Epidermal melanocyte (primary cell): Measurements from ENCODE around the gene BMPER.

Experiments used
- DNase-seq: peaks from one replicate; pipeline ENCODE4 v3.0.0; 2011; ENCODE audit warnings: low spot score; ENCODE audit not compliant: insufficient read length

Gene BMPER

DNA sequence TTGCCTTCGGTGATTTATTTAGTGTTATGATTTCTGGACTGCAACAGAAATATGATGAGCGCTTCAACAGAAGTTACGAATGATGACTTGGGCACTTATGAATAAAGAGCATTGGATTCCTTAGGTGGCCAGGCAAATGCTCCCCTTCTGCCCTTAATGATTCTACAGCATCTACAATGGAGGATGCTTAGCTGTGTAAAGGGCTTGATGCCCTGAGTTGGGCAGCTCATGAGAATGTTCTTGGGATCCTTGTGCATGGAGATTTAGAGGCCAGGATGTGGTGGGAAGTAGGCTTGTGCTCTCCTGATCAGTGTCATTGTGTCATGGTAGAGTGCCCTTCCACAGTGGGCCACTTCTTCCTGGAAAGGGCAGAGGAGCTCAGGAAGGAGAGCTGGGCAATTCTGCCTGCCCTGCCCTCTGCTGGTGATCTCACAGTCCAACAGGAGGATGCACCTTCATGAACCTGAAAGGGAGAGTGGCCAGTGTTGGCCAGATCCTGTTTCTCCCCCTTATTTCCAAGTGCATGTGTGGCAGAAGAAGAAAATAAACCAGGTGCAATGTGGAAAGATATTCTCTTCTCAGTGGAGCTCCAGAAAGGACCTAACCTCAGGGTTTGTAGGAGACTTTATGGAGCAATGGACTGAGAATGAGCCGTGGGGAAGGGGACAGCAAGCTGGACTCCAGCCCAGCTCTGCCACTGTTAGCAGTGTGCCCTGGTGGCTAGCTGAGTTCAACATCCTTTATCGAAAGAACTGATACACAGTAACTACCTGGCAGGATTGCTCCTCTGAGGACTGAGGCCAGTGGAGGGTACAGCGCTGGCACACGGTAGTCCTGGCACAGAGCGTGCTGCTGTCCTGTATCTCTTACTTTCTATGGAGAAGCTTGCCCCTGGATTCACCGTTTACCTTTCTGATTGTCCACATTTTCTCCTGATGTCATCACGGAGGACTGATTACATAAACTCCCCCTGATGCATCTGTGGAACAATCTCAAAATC lies 182.9 kb downstream of the BMPER start:
- no peak for DNase-seq

DNA sequence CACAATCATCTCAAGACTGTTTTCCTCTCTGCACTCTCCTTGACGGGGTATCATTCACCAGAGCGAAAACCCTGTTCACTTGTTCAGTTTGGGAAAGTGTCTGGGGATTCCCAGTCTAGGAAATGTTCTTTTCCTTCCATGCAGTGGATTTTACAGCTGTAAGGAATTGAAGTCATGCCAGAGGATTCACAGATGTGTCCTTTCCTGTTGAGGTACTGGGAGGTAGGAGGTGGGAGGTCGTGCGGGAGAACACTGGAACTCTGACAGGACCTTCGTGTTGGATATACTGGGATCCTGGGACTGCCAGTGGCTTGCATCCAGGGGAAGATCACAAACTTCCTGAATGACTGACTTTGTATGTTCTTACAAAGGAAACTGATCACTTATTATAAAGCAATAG lies 185.5 kb downstream of the BMPER start:
- no peak for DNase-seq

DNA sequence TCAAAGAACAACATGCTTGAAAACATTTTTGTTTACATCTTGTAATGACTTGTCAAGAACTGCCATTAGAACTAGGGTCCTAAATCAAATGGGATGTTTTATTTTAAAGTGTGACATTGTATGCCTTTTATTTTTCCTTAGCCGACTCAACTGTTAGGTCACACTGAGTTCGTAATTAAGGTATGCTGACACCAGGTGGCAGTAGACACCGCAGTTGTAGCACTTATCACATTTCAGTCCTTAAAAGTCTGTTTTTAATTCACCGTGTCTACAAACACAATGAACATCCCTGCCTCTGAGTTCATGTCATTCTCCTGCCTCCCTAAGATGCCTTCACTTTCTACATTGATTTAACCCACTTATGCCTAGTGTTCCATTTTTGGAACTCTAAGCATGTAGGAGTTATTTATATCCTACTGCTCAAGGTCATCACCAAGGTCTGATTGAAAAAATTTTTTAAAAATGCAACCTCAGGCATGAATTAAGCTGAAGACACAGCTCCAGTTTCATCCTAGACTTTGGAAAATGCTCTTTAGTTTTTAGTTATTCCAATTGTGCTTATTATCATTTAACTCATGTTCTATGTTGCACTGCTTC lies 186.1 kb downstream of the BMPER start:
- DNase-seq: no peak

DNA sequence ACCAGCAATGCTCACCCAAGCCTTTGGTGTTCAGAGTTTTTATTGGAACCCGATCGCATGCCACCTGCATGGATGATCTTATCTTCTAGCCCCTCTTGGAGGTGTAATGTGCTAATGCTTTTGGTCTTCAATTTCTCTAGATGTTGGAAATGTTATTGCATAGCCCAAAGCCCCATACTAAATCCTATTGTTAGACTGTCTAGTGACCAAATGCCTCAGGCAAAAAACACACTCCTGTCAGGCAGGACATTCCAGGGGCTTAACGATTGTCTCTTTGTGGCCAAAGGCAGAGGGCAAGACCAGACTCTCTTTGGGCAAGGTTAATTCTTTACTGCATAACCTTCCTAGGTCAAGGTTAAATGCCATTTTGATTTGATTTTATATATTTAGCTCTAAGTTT lies 187.9 kb downstream of the BMPER start:
- no peak for DNase-seq

DNA sequence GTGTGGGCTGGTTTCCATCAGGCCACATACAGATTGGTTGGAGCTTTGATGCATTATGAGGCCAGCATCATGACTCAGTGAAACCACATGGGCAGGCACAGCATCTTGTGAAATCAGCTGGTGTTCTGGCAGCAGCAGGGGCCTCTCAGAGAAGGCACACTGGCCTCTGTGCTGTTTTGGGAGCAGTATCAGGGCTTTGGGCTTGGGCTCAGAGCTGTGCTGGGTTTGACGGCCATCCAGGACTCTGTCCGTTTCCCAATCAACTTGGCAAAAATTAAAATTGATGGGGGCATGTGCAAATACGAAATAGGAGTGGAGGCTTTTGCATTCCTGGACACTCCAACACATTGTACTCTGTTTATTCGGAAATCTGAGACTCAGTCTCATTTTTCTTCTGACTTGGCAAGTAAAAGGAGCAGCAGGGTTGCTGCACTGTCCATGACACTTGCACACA lies 190.9 kb downstream of the BMPER start:
- peak; percentile 34 for DNase-seq

DNA sequence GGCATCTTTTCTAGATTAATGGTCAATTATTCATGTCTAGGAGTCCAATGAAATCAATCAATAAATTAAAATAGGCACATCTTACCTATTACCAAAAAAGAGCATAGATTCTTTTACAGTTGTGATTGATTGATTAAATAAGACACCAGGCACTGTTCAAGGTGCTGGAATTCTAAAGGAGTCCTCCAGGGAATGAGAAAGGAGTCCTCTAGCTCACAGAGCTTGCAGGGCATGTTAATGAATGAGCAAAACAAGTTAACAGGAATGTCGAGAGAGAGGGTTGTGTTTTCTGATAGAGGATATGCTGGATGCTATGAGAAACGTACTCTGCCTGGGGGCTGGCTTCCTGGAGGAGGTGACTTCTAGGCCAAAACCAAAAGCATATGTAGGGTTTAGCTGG lies 191.4 kb downstream of the BMPER start:
- DNase-seq: no peak

DNA sequence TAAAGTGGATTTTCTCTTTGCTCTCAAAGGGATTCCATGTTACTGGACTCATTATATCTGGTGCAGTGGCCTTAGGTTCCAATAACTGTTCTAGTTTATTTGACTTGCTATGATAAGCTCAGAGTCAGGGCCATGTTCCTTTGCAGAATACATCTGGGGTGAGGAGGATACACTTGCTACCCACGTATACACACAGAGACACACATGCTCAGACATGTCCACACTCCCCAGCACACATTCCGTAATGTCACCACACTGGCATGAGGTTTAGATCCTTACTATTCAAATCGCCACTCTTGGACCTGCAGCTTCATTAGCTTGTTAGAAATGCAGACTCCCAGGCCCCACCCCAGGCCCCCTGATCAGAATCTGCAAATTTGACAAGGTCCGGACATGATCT lies 195.3 kb downstream of the BMPER start:
- DNase-seq: no peak

DNA sequence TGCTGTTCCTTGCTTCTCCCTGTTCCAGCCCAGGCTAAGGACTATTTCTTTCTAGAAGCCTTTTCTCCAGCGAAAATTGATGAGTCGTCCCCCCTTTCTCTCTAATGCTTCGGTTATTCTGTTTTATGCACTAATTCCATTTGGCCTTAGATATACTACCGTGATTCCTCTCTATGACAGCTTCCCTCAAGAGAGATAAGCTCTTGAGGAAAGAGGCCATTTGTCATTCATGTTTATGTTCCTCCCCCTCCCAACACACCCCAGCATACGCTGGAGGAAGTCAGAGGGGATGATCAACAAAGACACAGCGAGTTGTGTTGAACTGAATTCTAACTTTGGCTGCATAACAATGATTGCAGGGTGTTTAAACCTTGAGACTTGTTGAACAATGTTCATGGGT lies 198.8 kb downstream of the BMPER start:
- no peak for DNase-seq

DNA sequence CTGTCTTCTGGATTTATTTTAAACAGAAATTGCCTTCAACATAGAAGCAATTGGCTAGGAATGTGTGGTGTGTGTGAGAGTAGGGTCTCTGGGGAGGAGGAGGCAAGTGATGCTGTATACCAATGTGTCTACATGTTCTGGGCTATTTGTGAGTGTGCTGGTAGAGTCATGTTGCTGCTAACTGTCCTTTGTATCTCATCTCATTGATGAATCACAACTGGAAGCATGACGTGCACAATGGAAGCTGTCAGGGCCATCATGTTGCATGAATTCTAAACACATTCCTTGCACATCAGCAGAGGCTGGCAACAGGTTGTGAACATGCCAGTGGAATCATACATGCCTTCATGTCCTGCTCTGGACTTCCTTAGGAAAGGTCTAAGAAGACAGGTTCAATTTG lies 199.7 kb downstream of the BMPER start:
- DNase-seq: no peak

DNA sequence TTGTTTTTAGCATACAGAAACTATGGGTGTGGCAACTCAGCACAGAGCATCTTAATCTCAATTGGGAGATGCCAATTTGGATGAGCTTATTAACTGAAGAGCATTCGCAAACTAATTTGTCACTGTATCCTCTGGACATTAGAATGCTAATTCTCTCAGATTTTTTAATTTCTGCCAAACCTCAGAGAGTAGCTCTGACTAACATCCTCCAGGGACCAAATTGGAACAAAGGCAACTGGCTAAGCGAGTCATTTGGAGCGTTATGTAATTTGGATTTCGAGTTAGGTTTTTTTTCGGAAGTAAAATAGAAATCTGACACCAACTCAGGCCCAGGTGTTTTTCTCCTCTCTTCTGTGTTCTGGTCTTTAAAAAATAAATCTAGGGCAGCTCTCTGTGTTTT lies 201.9 kb downstream of the BMPER start:
- no peak for DNase-seq

DNA sequence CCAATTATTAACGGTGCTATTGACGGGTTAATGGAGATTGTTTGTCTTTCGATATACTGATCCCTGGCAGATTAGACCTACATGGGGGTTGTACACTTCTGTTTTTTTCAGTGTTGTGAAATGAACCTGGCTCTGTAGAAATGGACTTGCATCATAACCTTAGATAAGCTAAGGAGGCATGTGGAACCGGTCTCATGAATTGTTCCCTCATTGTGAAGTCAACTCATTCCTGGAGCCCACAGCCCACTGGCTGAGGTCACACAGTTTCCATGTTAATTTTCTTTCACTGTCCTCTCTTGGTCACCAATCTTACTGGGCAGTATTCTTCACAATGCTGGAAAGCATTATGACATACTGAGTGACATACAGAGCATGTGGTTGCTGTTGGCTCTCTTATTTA lies 202.8 kb downstream of the BMPER start:
- no peak for DNase-seq

DNA sequence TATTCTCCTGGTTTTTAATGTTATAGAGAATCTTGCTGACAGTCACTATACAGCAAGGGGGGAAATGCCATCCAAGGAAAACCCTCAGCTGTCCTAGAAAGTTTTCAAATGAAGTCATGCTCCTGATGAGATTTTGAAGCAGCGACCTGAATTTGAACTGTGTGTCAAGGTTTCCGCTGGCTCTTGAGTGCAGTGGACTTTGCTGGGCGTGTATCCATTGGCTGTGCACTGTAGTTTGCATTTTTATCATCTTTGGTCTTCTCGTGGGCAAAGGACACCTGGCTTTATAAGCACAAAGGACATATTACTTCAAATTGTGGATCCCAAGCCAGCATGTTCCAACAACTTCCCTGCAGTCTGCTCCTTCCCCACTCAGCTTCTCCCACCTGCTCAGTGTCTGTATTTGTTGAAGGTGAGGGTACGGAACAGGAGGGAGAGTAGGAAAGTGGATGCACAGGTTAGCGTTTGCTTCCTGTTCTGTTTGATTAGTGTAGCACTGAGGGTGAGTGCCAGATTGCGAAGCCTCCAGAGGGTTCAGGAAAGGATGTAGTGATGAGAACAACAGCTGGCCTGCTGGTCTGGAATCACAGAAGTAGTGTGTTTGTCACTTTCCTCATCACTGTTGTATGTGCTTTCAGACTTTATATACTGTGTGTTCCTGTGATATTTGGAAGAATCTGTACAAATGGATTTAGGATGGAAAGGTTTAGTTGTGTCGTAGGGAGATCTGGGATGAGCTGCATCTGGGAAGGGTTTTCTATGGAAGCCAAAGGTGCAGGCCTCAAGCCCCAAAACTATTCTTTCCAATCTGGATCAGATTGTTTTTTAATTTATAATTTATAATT lies 204.8 kb downstream of the BMPER start:
- no peak for DNase-seq

DNA sequence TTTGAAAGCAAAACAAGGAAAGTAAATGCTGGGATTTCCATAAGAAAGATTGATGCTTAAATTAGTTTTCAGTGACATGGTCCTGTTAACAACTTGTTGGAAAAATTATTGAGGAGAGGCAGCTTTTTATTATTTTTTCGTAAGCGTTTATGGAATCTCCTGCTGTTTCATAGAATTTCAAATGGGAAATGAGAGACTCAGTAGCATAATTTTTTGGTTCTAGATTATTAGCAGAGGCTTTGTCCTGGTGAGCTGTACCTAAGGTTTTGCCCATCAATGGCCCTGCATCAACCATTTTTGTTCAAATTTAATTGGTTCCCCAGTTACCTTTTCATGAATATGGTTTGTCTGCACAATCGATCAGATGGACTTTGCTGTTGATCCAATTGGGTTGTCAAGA lies 205.7 kb downstream of the BMPER start:
- DNase-seq: no peak

DNA sequence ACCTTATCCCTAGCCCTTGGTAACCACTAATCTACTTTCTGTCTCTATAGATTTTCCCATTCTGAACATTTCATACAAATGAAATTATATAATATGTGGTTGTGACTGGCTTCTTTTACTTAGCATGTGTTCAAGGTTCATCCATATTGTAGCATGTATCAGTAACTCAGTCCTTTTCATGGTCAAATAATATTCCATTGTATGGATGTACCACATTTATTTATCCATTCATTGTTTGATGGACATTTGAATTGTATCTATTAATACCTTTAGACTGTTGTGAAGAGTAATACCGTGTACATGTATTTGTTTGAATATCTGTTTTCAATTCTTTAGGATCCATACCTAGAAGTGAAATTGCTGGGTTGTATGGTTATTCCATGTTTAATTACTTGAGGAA lies 210.2 kb downstream of the BMPER start:
- no peak for DNase-seq

DNA sequence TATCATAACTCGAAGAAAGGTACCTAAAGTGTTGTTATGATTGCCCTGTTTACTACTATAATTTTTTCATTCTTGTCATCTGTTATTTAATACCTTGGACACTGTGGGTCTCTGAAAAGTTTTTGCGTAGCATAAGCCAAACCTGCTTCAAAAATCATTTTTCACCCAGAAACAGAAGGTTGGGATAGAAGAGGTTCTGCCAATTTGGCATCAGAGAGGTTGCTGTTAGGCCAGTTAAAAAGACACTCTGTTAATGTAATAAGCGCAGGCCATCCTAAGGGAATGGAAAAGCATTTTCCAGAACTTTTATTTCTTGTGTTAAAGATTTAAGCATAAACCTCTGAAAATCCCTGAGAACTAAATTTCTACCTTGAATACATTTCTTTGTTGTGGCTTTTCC lies 212.2 kb downstream of the BMPER start:
- no peak for DNase-seq

DNA sequence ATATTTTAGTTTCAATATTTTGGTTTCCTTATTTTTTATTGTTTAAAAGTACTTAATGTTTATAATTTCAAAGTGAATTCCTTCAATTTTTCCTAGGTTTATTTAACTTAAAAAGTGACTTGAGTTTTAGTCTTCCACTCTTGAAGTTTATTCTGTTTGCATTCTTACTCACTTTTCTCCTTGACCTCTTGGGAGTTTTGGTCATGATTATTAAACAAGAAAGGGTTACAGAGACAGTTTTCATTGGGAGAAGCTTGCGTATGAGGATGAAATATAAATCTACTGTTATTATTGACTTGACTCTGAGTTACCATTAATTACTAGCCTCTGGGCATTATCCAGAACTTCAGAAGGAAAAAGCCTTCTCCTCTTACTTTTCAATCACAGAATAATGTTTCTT lies 216.0 kb downstream of the BMPER start:
- no peak for DNase-seq

DNA sequence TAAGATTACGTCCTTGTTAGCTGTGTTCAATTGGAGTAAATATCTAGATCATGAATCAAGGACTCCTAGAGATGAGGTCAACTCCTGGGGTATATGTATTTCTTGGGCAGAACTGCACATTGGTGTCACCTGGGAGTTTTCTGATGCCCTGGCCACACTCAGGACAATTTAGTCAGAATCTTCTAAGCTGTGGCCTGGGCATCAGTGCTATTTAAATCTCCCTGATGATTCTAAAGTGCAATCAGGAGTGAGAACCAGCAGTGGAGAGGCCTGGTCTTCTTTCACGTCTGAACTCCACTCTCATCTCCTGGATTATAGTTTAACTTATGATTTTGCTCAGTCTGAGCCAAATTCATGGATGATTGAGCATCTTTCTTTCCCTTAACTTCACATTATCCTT lies 218.0 kb downstream of the BMPER start:
- no peak for DNase-seq

DNA sequence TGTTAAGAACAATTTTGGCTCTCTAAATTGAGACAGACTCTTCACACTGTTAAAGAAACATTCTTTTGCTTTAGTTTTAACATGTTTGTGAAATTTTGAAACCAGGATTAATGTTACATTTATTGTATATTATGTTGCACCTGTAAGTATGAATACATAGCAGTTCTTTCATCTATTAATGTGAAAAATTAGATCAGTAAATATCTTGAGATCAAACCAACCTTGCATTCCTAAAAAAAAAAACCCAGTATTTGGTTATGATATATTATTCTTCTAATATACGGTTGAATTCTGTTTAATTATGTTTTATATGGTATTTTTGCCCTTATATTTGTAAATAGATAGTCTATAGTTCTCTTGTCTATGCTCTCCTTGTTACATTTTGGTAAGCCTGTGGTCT lies 219.4 kb downstream of the BMPER start:
- DNase-seq: no peak

DNA sequence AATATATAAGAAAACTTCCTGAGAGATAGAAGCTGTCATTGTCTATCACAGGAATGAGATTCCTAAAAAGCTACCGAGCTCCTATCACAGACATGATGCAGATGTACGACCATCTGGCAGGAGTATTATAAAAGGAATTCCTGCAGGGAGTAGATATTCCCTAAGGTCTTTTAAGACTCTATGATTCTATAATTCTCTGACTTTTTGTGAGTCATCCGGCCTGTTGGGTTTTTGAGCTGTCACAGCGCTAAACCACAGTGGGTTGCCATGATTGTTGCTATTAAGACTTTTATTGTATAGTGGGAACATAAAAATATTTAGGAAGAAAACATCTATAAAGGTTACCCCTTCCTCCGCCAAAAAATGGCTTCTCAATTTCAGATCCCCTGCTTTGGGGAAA lies 223.4 kb downstream of the BMPER start:
- no peak for DNase-seq

DNA sequence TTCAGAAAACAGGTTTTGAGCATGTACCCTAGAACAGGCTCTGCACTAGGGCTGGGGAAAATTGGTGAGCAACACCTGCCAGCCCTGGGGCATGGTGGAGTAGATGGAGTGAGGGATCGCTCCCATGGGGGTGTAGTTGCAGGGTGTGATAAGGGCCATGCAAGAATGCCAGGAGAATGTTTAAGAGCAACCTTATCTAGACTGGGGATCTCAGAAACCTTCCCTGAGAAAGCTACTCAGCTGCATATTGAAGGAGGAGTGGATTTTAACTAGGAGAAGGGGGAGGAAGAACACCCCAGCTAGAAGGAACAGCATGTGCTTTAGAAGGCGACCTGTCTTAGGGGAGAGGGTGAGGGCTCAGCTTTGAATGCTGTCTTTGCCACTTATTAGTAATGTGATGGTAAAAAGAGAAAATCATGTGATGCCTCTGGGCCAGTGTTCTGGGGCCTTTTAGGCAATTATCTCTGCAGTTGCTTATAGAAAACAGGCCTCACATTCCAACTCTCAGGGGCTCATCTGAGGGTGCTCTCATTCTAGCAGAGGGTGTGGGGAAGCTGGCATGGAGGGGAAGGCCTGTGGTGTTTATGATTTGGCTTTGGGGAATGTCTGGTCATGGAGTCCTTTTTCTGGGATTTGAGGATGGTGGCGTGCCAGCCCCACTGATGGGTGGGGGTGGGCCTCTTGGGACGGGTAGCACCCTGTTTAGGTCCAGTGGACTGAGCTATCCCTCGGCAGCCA lies 225.4 kb downstream of the BMPER start:
- no peak for DNase-seq

DNA sequence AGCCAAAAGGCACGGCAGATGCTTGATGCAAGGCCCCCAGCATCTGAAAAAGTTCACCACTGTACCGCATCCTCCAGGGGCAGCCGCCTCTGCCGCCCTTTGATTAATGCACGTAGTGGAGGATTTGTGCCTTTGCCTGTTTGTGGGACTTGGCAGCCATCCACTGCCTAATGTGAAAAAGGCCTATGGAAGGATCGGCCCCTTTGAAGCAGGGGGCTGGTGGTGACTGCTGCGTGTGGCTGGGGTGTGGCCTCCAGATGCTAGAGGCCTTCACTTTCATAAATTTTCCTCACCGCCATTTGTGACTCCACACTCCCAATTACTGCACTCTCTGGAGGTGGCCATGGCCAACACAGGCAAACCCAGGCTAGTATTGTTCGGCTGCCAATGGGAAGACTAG lies 226.0 kb downstream of the BMPER start:
- DNase-seq: no peak
